ENCODE measurements around the gene MRPL20. TPM values are rescaled to one million over a fixed set of nuclear protein-coding genes. Genes with fewer than 3 reads are reported as not detected.
"Not testable (repeated sequence)": the region's sequence is repeated elsewhere in the genome, so short reads cannot be mapped to it uniquely, and the experiment has no call there.

MRPL20 gene
- total and polyA plus RNA-seq, 8 donors = 53.9 to 187 (median 111) TPM

DNA sequence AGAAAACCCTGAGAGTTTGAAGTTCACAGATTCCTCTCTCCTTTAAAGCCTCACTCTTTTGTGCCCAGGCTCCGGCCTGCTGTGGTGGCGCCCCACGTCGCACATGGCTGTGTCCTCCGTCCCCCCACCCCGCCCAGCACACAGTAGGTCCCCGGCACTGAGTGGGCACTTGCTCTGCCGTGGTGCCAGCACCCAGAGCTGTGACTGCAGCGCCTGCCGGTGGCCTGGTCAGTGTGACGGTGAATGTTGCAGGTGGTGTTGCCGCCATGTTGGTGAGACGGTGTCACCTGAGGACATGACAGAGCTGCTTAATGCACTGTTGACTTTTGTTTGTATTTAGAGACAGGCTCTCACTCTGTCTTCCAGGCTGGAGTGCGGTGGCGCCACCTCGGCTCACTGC lies 45.8 kb upstream of the MRPL20 start:
- H3K4me3 ChIP-seq = no peak overlapping the region
- H3K27me3 ChIP-seq = no peaks in the 10 kb centered on the region
- intact Hi-C loops (cut with DNase I; ENCODE audit: low total_unique reads) = no loop called here
- 84 to 92% (median 89%) methylated on average over 11 to 16 of the region's 16 CpGs for WGBS, 5 donors
- DNase-seq = no peak
- no peak for TF ChIP-seq POLR2AphosphoS5 (IDR thresholded peaks at IDR 0.05)
- no peak for TF ChIP-seq EP300 (IDR thresholded peaks at IDR 0.05)
- TF ChIP-seq POLR2A (IDR thresholded peaks at IDR 0.05) = no peak
- TF ChIP-seq, protein P1, sequence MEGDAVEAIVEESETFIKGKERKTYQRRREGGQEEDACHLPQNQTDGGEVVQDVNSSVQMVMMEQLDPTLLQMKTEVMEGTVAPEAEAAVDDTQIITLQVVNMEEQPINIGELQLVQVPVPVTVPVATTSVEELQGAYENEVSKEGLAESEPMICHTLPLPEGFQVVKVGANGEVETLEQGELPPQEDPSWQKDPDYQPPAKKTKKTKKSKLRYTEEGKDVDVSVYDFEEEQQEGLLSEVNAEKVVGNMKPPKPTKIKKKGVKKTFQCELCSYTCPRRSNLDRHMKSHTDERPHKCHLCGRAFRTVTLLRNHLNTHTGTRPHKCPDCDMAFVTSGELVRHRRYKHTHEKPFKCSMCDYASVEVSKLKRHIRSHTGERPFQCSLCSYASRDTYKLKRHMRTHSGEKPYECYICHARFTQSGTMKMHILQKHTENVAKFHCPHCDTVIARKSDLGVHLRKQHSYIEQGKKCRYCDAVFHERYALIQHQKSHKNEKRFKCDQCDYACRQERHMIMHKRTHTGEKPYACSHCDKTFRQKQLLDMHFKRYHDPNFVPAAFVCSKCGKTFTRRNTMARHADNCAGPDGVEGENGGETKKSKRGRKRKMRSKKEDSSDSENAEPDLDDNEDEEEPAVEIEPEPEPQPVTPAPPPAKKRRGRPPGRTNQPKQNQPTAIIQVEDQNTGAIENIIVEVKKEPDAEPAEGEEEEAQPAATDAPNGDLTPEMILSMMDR (IDR thresholded peaks at IDR 0.05) = no peak
- H3K27ac ChIP-seq = no peak overlapping the region
- no peaks in the 10 kb centered on the region for H3K4me1 ChIP-seq
- H3K36me3 ChIP-seq = no peaks in the 10 kb centered on the region
- H3K9me3 ChIP-seq = no peaks in the 10 kb centered on the region

DNA sequence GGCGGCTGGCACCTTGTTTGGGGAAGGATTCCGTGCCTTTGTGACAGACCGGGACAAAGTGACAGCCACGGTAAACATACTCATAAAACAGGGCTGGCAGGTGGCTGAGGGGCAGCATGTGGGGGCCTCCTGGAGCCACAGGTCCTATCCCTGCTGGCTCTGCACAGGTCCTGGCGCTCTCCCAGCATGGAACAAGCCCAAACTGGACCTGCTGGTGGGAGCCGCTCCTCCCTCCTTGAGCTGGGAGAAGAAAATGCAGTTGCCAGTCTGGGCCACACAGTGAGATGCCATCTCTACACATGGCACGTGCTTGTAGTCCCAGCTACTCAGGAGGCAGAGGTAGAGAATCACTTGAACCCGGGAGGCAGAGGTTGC lies 45.3 kb upstream of the MRPL20 start:
- intact Hi-C loops (cut with DNase I; ENCODE audit: low total_unique reads); H3K36me3 ChIP-seq; H3K4me3 ChIP-seq; H3K27ac ChIP-seq; H3K9me3 ChIP-seq; H3K4me1 ChIP-seq; H3K27me3 ChIP-seq: not testable (repeated sequence)
- WGBS, 5 donors = 64 to 78% (median 70%) methylated on average over 7 to 8 of the region's 8 CpGs
- peak in 1 of 2 donors; percentile 16 for DNase-seq

DNA sequence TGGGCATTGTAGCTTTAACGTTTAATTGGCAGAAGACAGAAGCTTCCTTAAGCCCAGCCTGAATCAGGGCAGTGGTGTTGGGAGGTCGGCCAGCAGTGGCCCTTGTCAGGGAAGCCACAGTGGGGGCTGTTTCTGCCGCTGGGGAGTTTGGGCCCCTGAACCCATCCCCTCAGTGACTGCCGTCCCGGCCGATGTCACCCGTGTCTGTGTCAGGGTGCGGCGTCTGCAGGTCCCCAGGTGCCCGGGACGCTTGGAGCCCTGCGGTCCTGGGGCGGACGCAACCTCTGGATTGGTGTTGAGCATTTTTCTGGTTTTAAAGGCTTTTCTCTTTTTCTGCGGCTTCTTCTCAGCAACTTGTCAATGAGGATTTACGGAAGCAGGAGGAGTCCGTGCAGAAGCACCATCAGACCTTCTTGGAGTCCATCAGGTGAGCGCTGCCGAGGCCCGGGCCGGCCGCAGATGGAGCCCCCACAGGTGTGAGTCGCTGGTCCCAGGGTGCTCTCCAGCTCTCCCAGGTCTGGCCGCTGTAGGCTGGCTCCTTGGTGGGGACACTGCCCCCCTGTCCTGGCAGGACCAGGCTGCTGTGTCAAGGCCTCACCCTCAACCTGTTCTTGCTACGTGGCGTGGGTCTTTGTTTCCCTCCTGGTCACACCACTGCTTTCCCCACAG lies 44.7 kb upstream of the MRPL20 start:
- WGBS, 5 donors = 84 to 95% (median 89%) methylated on average over 22 to 26 of the region's 26 CpGs
- TF ChIP-seq EP300 (IDR thresholded peaks at IDR 0.05) = no peak
- no peak for TF ChIP-seq POLR2A (IDR thresholded peaks at IDR 0.05)
- TF ChIP-seq, protein P1 (IDR thresholded peaks at IDR 0.05) = no peak
- TF ChIP-seq POLR2AphosphoS5 (IDR thresholded peaks at IDR 0.05) = no peak
- H3K9me3 ChIP-seq = no peaks in the 10 kb centered on the region
- no peaks in the 10 kb centered on the region for H3K4me1 ChIP-seq
- H3K27ac ChIP-seq = no peak overlapping the region
- no peaks in the 10 kb centered on the region for H3K27me3 ChIP-seq
- H3K36me3 ChIP-seq = no peaks in the 10 kb centered on the region
- H3K4me3 ChIP-seq = no peak overlapping the region
- intact Hi-C loops (cut with DNase I; ENCODE audit: low total_unique reads) = no loop called here
- no peak for DNase-seq

DNA sequence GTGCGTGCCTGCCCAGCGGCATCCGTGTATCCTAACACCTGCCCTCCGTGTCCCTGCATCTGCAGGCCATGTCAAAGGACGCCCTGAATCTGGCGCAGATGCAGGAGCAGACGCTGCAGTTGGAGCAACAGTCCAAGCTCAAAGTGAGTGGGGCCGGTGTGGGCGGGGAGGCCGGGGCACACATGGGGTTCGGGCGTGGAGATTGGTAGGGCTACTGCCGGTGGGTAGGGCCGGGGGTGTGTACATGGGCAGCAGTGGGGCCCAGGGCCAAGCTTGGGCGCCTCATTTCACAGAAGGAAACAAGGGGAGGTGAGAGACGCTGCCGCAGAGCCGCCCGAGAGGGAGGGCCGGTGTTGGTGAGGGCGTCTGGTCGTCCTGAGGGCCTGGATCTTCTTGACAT lies 43.5 kb upstream of the MRPL20 start:
- H3K4me3 ChIP-seq; H3K4me1 ChIP-seq; H3K27ac ChIP-seq; DNase-seq; H3K27me3 ChIP-seq; H3K9me3 ChIP-seq; intact Hi-C loops (cut with DNase I; ENCODE audit: low total_unique reads); H3K36me3 ChIP-seq: not testable (repeated sequence)
- 60 to 82% (median 73%) methylated on average over 14 to 22 of the region's 22 CpGs for WGBS, 5 donors

DNA sequence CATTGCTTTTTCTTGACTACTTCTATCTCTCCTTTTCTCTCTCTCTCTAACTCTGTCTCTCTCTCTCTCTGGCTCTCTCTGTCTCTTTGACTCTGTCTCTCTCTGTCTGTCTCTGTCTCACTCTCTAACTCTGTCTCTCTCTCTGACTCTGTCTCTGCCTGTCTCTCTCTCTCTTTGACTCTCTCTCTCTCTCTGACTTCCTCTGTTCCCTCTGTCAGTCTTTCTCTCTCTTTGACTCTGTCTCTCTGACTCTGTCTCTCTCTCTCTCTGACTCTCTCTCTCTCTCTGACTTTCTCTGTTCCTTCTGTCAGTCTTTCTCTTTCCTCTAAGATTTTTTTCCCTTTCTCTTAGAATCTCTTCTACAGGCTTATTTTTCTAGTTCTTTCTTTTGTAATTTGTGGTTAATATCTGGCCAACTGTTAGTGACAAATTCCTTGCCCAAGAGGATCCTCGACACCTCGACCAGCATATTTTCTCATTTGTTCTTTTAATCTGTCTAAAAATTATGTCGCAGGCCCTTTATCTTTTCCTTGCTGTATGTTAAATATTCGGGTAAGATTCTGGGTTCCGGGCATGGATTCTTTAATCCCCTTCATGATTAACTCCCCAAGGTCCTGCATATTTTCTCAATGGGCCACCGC lies 42.1 kb upstream of the MRPL20 start, which contains the start of gene ATAD3C:
ATAD3C (plus strand) TSS at position 591 of the 641 bp plus-strand sequence. CDS start 995 bp downstream, outside the sequence.
- TF ChIP-seq, protein P1 (IDR thresholded peaks at IDR 0.05) = no peak
- DNase-seq = no peak
- no peak within 1 kb of the TSS for H3K4me3 ChIP-seq
- H3K4me1 ChIP-seq = no peaks in the 10 kb centered on the region
- no peaks in the 10 kb centered on the region for H3K27me3 ChIP-seq
- no peak within 1 kb of the TSS for H3K27ac ChIP-seq
- H3K9me3 ChIP-seq = no peaks in the 10 kb centered on the region
- H3K36me3 ChIP-seq = no peaks in the 10 kb centered on the region
- intact Hi-C loops (cut with DNase I; ENCODE audit: low total_unique reads) = no loop called here
- WGBS, 5 donors = 79 to 85% (median 82%) methylated on average over 6 of the region's 6 CpGs

DNA sequence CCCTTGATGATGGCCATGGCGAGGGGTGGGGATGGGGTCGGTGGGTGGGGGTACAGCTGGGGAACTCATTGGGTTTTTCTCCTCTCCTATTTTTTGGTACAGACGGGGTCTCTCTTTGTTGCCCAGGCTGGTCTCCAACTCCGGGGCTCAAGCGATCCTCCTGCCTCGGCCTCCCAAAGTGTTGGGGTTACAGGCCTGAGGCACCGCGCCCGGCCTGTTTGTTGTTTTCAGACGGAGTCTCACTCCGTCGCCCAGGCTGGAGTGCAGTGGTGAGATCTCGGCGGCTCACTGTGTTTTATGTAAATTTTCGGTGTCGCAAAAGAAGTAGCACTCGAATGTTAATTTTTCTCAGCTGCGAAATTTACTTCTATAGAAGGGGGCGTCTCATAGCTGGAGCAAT lies 39.5 kb upstream of the MRPL20 start:
- H3K36me3 ChIP-seq; H3K4me1 ChIP-seq; intact Hi-C loops (cut with DNase I; ENCODE audit: low total_unique reads); H3K4me3 ChIP-seq; H3K27ac ChIP-seq; H3K27me3 ChIP-seq; H3K9me3 ChIP-seq; DNase-seq: not testable (repeated sequence)
- 89 to 93% (median 92%) methylated on average over 18 to 19 of the region's 19 CpGs for WGBS, 5 donors
